ENCODE results near the gene GSDMA. TPM values are rescaled to one million over a fixed set of nuclear protein-coding genes. Genes with fewer than 3 reads are reported as not detected.

The GSDMA gene
- total and polyA plus RNA-seq, 9 of the 15 experiments (the other 6 are each of a cell fraction or from before 2014, with no cell fraction given): 0.04 to 0.13 (median 0.07) TPM; not detected in 2

GRCh38 chr17:39980351-39981206 is 17.8 kb downstream of the GSDMA start, which contains the start of gene PSMD3 (continued):
- peak; percentile 26; the same call in 1 of the 2 replicates for TF ChIP-seq ZBTB40 (IDR thresholded peaks at IDR 0.05)
- TF ChIP-seq ZBTB40 (CRISPR knock-in tag; IDR thresholded peaks at IDR 0.05): no peak
- peak; percentile 99 for TF ChIP-seq RFX5 (IDR thresholded peaks at IDR 0.05; ENCODE audit: low read depth, low read length)
- TF ChIP-seq UBTF (IDR thresholded peaks at IDR 0.05; ENCODE audit: borderline replicate concordance in 1 of 2, low read depth in 2 of 2, low read length in 2 of 2): peak; percentile 100
- TF ChIP-seq MEIS2 (IDR thresholded peaks at IDR 0.05; ENCODE audit: partially characterized antibody): no peak
- no peak for TF ChIP-seq MYBL2 (IDR thresholded peaks at IDR 0.05; ENCODE audit: low read depth)
- no peak for TF ChIP-seq MYBL2 (CRISPR knock-in tag; IDR thresholded peaks at IDR 0.05; ENCODE audit: borderline replicate concordance)
- TF ChIP-seq SIN3A (IDR thresholded peaks at IDR 0.05; ENCODE audit: borderline replicate concordance in 2 of 2, control insufficient read depth in 1 of 2, low read depth in 2 of 2, low read length in 2 of 2): peak; percentile 82 to 92; a peak in 3 of 4 replicates
- TF ChIP-seq SMARCB1 (IDR thresholded peaks at IDR 0.05; ENCODE audit: insufficient read length, low read depth): no peak
- TF ChIP-seq SETDB1 (IDR thresholded peaks at IDR 0.05; ENCODE audit: low read length): no peak
- 0 out of 2 replicates have a peak, but pooled peaks have one; percentile 12 for TF ChIP-seq E2F5 (CRISPR knock-in tag; IDR thresholded peaks at IDR 0.05)
- no peak for TF ChIP-seq MTF1 (CRISPR knock-in tag; IDR thresholded peaks at IDR 0.05; ENCODE audit: borderline replicate concordance)
- TF ChIP-seq ZNF146 (CRISPR knock-in tag; IDR thresholded peaks at IDR 0.05; ENCODE audit: unreplicated experiment): no peak
- no peak for TF ChIP-seq ZC3H4 (CRISPR knock-in tag; IDR thresholded peaks at IDR 0.05; ENCODE audit: borderline replicate concordance)

Data from K562 (cell line).